ENCODE data around the gene C1QTNF1.

The C1QTNF1 gene

GRCh38 chr17:79054200-79054960 lies 30.4 kb downstream of the C1QTNF1 start:
- Histone ChIP-seq H3K4me1 (ENCODE audit: insufficient read depth, insufficient read length) (peaks cover 6% of the 10 kb centered on the region), H3K9ac (ENCODE audit: insufficient read length, low read depth) (no peak overlapping the region), H3K27me3 (ENCODE audit: insufficient read depth, insufficient read length) (no peaks in the 10 kb centered on the region), H3K9me3 (ENCODE audit: insufficient read depth, low read length) (peaks cover 22% of the 10 kb centered on the region; the same call in 1 of the 2 replicates), H3K36me3 (ENCODE audit: insufficient read depth, insufficient read length, low read length) (no peaks in the 10 kb centered on the region), H3K4me3 (ENCODE audit: insufficient read length, low read depth) (no peak overlapping the region)
- no peak for DNase-seq (ENCODE audit: low read depth, low spot score)
- TF ChIP-seq SUZ12 (IDR thresholded peaks at IDR 0.05; ENCODE audit: extremely low read depth, insufficient read depth, insufficient read length) (no peak), ZNF274 (IDR thresholded peaks at IDR 0.05; ENCODE audit: low read depth, low read length) (no peak), YY1 (IDR thresholded peaks at IDR 0.05; ENCODE audit: insufficient read depth, insufficient read length) (no peak)

GRCh38 chr17:79055197-79055596 lies 31.2 kb downstream of the C1QTNF1 start:
- H3K4me3 ChIP-seq (ENCODE audit: insufficient read length, low read depth) = no peak overlapping the region
- DNase-seq (ENCODE audit: low read depth, low spot score) = no peak
- no peak for TF ChIP-seq ZNF274 (IDR thresholded peaks at IDR 0.05; ENCODE audit: low read depth, low read length)
- TF ChIP-seq YY1 (IDR thresholded peaks at IDR 0.05; ENCODE audit: insufficient read depth, insufficient read length) = no peak
- TF ChIP-seq SUZ12 (IDR thresholded peaks at IDR 0.05; ENCODE audit: extremely low read depth, insufficient read depth, insufficient read length) = no peak
- H3K36me3 ChIP-seq (ENCODE audit: insufficient read depth, insufficient read length, low read length) = no peaks in the 10 kb centered on the region
- H3K4me1 ChIP-seq (ENCODE audit: insufficient read depth, insufficient read length) = no peaks in the 10 kb centered on the region
- no peak overlapping the region for H3K9ac ChIP-seq (ENCODE audit: insufficient read length, low read depth)
- H3K9me3 ChIP-seq (ENCODE audit: insufficient read depth, low read length) = peaks cover 22% of the 10 kb centered on the region; the same call in 1 of the 2 replicates
- H3K27me3 ChIP-seq (ENCODE audit: insufficient read depth, insufficient read length) = no peaks in the 10 kb centered on the region

DNA sequence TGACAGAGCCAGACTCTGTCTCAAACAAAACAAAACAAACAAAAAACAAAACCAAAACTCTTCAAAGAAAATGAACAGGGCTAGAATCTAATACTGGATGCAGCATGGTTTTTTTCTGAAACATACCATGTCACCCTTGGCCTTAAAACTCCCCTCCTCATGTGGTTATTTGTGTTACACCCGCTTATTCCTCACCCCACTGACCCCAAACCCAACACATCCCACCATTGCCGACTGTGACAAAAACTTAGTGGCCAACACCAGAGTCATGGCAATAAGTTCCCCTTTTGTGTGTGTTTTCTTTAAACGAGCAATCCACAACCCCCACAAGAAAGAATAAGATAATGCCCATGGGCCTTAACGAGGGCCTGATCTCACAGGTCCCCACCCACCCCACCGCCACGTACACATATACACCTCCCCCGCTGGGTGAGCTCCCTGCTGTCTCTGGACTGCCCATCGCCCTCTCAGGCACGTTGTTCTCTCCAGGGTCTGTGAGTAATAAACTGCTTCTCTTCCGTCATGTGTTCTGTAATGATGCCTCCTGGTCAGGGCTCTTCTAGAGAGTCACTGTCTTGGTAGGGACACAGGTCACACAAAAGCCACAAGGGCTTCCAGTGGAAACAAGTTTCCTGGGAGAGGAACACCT lies 33.9 kb downstream of the C1QTNF1 start:
- H3K4me1 ChIP-seq (ENCODE audit: insufficient read depth, insufficient read length) = no peaks in the 10 kb centered on the region
- H3K4me3 ChIP-seq (ENCODE audit: insufficient read length, low read depth) = no peak overlapping the region
- H3K27me3 ChIP-seq (ENCODE audit: insufficient read depth, insufficient read length) = no peaks in the 10 kb centered on the region
- H3K9ac ChIP-seq (ENCODE audit: insufficient read length, low read depth) = no peak overlapping the region
- no peak for TF ChIP-seq ZNF274 (IDR thresholded peaks at IDR 0.05; ENCODE audit: low read depth, low read length)
- no peak for TF ChIP-seq YY1 (IDR thresholded peaks at IDR 0.05; ENCODE audit: insufficient read depth, insufficient read length)
- TF ChIP-seq SUZ12 (IDR thresholded peaks at IDR 0.05; ENCODE audit: extremely low read depth, insufficient read depth, insufficient read length) = no peak
- DNase-seq (ENCODE audit: low read depth, low spot score) = no peak
- H3K36me3 ChIP-seq (ENCODE audit: insufficient read depth, insufficient read length, low read length) = no peaks in the 10 kb centered on the region
- H3K9me3 ChIP-seq (ENCODE audit: insufficient read depth, low read length) = peaks cover 10% of the 10 kb centered on the region; the same call in 1 of the 2 replicates

GRCh38 chr17:79062691-79063090 lies 38.7 kb downstream of the C1QTNF1 start:
- no peak for DNase-seq (ENCODE audit: low read depth, low spot score)
- Histone ChIP-seq H3K27me3 (ENCODE audit: insufficient read depth, insufficient read length) (no peaks in the 10 kb centered on the region), H3K9me3 (ENCODE audit: insufficient read depth, low read length) (no peaks in the 10 kb centered on the region), H3K9ac (ENCODE audit: insufficient read length, low read depth) (no peak overlapping the region), H3K36me3 (ENCODE audit: insufficient read depth, insufficient read length, low read length) (no peaks in the 10 kb centered on the region), H3K4me3 (ENCODE audit: insufficient read length, low read depth) (no peak overlapping the region), H3K4me1 (ENCODE audit: insufficient read depth, insufficient read length) (no peaks in the 10 kb centered on the region)
- TF ChIP-seq SUZ12 (IDR thresholded peaks at IDR 0.05; ENCODE audit: extremely low read depth, insufficient read depth, insufficient read length) = no peak
- TF ChIP-seq YY1 (IDR thresholded peaks at IDR 0.05; ENCODE audit: insufficient read depth, insufficient read length) = no peak
- TF ChIP-seq ZNF274 (IDR thresholded peaks at IDR 0.05; ENCODE audit: low read depth, low read length) = no peak

- H3K27me3 ChIP-seq (ENCODE audit: insufficient read depth, insufficient read length) = no peaks in the 10 kb centered on the region
- H3K9ac ChIP-seq (ENCODE audit: insufficient read length, low read depth) = no peak overlapping the region
Measured at GRCh38 chr17:79064026-79064425, 40.1 kb downstream of the C1QTNF1 start.

GRCh38 chr17:79065105-79065670 lies 41.2 kb downstream of the C1QTNF1 start:
- Histone ChIP-seq H3K4me1 (ENCODE audit: insufficient read depth, insufficient read length) (no peaks in the 10 kb centered on the region), H3K27me3 (ENCODE audit: insufficient read depth, insufficient read length) (no peaks in the 10 kb centered on the region), H3K9me3 (ENCODE audit: insufficient read depth, low read length) (no peaks in the 10 kb centered on the region), H3K4me3 (ENCODE audit: insufficient read length, low read depth) (no peak overlapping the region), H3K36me3 (ENCODE audit: insufficient read depth, insufficient read length, low read length) (no peaks in the 10 kb centered on the region), H3K9ac (ENCODE audit: insufficient read length, low read depth) (no peak overlapping the region)
- no peak for TF ChIP-seq SUZ12 (IDR thresholded peaks at IDR 0.05; ENCODE audit: extremely low read depth, insufficient read depth, insufficient read length)
- no peak for TF ChIP-seq YY1 (IDR thresholded peaks at IDR 0.05; ENCODE audit: insufficient read depth, insufficient read length)
- no peak for TF ChIP-seq ZNF274 (IDR thresholded peaks at IDR 0.05; ENCODE audit: low read depth, low read length)
- peak; percentile 20 for DNase-seq (ENCODE audit: low read depth, low spot score)

More at GRCh38 chr17:79064026-79064425, 40.1 kb downstream of the C1QTNF1 start:
- Histone ChIP-seq H3K9me3 (ENCODE audit: insufficient read depth, low read length) (no peaks in the 10 kb centered on the region), H3K36me3 (ENCODE audit: insufficient read depth, insufficient read length, low read length) (no peaks in the 10 kb centered on the region), H3K4me1 (ENCODE audit: insufficient read depth, insufficient read length) (no peaks in the 10 kb centered on the region), H3K4me3 (ENCODE audit: insufficient read length, low read depth) (no peak overlapping the region)
- no peak for DNase-seq (ENCODE audit: low read depth, low spot score)
- TF ChIP-seq SUZ12 (IDR thresholded peaks at IDR 0.05; ENCODE audit: extremely low read depth, insufficient read depth, insufficient read length) (no peak), ZNF274 (IDR thresholded peaks at IDR 0.05; ENCODE audit: low read depth, low read length) (no peak)

DNA sequence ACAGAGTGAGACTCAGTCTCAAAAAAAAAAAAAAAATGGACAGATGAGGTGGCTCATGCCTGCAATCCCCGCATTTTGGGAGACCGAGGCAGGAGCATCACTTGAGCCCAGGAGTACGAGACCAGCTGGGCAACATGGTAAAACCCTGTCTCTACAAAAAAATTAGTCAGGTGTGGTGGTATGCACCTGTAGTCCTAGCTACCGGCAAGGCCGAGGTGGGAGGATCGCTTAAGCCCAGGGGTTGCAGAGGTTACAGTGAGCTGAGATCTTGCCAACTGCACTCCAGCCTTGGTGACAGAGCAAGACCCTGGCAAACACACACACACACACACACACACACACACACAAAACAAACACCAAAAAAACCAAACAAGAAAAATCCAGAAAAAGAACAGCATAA lies 43.0 kb downstream of the C1QTNF1 start:
- H3K36me3 ChIP-seq (ENCODE audit: insufficient read depth, insufficient read length, low read length) = no peaks in the 10 kb centered on the region
- TF ChIP-seq YY1 (IDR thresholded peaks at IDR 0.05; ENCODE audit: insufficient read depth, insufficient read length) = no peak
- TF ChIP-seq SUZ12 (IDR thresholded peaks at IDR 0.05; ENCODE audit: extremely low read depth, insufficient read depth, insufficient read length) = no peak
- no peak for TF ChIP-seq ZNF274 (IDR thresholded peaks at IDR 0.05; ENCODE audit: low read depth, low read length)
- no peak overlapping the region for H3K4me3 ChIP-seq (ENCODE audit: insufficient read length, low read depth)
- no peaks in the 10 kb centered on the region for H3K4me1 ChIP-seq (ENCODE audit: insufficient read depth, insufficient read length)
- H3K9me3 ChIP-seq (ENCODE audit: insufficient read depth, low read length) = no peaks in the 10 kb centered on the region
- DNase-seq (ENCODE audit: low read depth, low spot score) = no peak
- H3K9ac ChIP-seq (ENCODE audit: insufficient read length, low read depth) = no peak overlapping the region
- H3K27me3 ChIP-seq (ENCODE audit: insufficient read depth, insufficient read length) = no peaks in the 10 kb centered on the region

Measured in NT2/D1 (cell line).